ENCODE results near the gene TRPV5.

DNA sequence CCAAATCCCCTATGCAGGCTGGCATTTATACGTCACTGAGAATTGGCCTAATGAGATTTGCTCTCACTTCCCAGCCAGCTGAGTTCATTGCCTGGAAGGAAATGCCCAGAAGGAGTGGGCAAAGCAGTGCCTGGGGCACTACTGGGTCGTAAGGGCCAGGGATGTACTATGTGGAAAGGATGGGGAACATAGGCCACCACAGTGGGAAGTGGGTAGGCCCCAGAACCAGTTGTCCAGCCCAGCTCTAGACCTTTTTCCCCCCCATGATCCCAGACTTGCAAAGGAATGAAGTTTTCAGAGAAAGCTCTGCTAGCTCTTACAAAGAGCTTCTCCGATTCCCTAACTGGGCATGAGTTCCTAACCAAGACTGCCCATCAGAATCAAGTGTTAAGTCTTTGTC lies 13.9 kb downstream of the TRPV5 start:
- TF ChIP-seq POLR2A (IDR thresholded peaks at IDR 0.05): no peak
- TF ChIP-seq, protein P1, sequence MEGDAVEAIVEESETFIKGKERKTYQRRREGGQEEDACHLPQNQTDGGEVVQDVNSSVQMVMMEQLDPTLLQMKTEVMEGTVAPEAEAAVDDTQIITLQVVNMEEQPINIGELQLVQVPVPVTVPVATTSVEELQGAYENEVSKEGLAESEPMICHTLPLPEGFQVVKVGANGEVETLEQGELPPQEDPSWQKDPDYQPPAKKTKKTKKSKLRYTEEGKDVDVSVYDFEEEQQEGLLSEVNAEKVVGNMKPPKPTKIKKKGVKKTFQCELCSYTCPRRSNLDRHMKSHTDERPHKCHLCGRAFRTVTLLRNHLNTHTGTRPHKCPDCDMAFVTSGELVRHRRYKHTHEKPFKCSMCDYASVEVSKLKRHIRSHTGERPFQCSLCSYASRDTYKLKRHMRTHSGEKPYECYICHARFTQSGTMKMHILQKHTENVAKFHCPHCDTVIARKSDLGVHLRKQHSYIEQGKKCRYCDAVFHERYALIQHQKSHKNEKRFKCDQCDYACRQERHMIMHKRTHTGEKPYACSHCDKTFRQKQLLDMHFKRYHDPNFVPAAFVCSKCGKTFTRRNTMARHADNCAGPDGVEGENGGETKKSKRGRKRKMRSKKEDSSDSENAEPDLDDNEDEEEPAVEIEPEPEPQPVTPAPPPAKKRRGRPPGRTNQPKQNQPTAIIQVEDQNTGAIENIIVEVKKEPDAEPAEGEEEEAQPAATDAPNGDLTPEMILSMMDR (IDR thresholded peaks at IDR 0.05): no peak
